ENCODE results near the gene WASF3.
"Not testable (repeated sequence)": the region's sequence is repeated elsewhere in the genome, so short reads cannot be mapped to it uniquely, and the experiment has no call there.

WASF3 gene

DNA sequence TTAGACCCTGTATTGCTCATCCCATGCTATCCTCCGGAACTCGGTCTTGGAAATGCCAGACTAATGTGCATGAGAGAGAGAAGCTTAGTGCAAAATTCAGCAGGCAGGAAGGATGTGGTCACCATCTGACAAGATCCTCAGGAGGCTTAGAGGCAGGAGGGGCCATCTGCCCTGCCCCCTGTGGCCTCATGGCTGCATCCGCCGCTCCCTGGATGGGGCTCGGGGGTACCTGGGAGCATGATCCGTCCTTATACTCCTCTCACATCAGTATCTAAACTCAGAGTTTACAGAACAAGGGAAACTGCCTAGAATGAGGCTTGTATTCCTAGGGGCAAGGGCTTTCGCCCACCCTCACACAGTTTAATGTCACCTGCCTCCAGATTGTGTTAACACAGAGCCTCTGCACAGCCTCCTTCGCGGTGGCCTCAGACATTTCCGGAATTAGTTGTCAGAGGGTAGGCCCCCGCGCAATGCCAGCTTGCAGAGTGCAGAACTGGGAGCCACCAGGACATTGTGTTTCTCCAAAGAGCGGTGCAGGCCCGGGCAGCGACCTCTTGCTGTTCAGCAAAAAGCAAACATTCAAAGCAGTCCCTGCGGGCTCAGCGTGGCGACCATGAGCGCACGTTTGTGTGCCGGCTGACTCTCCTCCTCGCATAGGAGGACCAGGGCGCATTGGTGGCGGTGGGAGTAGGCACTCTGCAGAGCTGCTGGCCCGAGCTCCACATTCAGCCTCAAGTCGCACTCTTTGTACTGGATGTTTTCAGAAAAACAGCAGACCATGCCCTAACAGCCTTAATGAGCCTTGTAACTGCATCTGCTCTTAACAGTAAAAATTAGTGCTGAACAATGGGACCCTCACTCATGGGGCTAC is 164.0 kb downstream of the WASF3 start:
- peak; percentile 5 to 9 for DNase-seq

GRCh38 chr13:26722321-26722720 is 164.8 kb downstream of the WASF3 start:
- DNase-seq, result no peak

- not testable (repeated sequence) for DNase-seq
Measured at GRCh38 chr13:26723620-26724019, 166.1 kb downstream of the WASF3 start.

DNA sequence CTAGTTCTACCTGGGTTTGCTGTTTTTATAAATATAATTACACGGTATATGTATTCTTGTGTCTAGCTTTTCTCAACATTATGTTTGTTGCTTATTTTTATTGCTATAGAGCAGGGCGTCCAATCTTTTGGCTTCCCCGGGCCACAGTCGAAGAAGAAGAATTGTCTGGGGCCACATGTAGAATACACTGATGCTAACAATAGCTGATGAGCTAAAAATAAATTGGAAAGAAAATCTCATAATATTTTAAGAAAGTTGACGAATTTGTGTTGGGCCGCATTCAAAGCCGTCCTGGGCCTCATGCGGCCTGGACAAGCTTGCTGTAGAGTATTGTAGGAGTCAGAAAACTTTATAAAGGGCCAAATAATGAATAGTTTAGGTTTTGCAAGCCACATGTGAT is 169.2 kb downstream of the WASF3 start:
- DNase-seq, result no peak

GRCh38 chr13:26727122-26727521 is 169.6 kb downstream of the WASF3 start:
- DNase-seq, result no peak

DNA sequence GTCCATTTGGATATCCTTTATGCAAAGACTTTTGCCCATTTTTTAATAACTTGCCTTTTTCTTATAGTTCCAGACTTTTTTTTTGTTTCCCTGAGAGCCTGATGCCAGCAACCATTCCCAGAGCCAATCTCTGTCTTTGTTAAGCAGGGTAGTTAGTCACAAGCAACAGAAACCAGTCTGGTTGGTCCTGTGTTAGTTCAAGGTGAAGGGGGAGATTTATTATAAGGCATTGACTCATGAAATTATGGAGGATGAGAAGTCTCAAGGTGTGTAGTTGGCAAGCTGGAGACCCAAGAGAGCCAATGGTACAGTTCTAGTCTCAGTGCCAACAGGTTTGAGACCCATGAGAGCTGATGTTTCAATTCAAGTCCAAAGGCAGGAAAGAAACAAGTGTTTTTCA is 170.2 kb downstream of the WASF3 start:
- no peak for DNase-seq

DNA sequence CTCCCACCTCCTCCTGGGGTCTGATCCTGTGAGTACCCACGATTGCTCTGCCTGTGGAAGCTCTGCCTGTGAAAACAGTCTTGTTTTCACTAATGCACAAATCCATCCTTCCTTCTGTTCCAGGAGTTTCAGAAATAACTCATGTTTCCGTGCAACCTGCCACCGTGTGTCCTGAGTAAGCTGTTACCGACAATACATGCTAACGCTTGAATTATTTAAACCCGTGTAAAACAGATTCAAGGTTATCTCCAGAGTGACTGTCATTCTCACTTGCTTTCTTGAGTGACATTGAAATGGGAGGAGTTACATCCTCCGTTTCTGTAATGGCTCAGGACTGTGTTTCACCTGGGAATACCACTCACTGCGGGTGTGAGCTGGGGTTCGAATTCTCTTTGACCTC is 178.2 kb downstream of the WASF3 start:
- no peak for DNase-seq

All from stimulated activated CD4-positive, alpha-beta T cell treated with anti-CD3 and anti-CD28 coated beads, Interleukin-4, amount 100 ng/mL, for 4 hours (primary cell).